NB4 (cell line): ENCODE results near the gene PIP5K1A.

Experiments
- DNase-seq: peaks from one replicate; pipeline ENCODE4 v3.0.0; 2010; ENCODE audit warnings: low read depth
- H3K4me3 ChIP-seq: one replicate; pipeline ENCODE4 v1.5.1; 2011; ENCODE audit warnings: mild to moderate bottlenecking, low read depth, low read length, moderate library complexity
- CTCF ChIP-seq: IDR thresholded peaks from one replicate; pipeline ENCODE4 v1.5.1; 2012; ENCODE audit warnings: low read depth, low read length
- MYC ChIP-seq: IDR thresholded peaks from 2 replicates; pipeline ENCODE4 v1.6.1; 2011; ENCODE audit warnings: low read depth, low read length
- POLR2A ChIP-seq: IDR thresholded peaks from 2 replicates; pipeline ENCODE4 v1.6.1; 2011; ENCODE audit warnings: mild to moderate bottlenecking; ENCODE audit not compliant: insufficient read length; ENCODE audit errors: extremely low read depth
- TF ChIP-seq, protein P1 (sequence below): IDR thresholded peaks from 2 replicates; pipeline ENCODE4 v1.6.1; 2011; ENCODE audit warnings: low read depth, low read length

The PIP5K1A gene

GRCh38 chr1:151289991-151290708 lies 91.8 kb downstream of the PIP5K1A start:
- DNase-seq, result no peak
- no peak overlapping the region for H3K4me3 ChIP-seq
- TF ChIP-seq CTCF, result no peak
- TF ChIP-seq POLR2A, result no peak

DNA sequence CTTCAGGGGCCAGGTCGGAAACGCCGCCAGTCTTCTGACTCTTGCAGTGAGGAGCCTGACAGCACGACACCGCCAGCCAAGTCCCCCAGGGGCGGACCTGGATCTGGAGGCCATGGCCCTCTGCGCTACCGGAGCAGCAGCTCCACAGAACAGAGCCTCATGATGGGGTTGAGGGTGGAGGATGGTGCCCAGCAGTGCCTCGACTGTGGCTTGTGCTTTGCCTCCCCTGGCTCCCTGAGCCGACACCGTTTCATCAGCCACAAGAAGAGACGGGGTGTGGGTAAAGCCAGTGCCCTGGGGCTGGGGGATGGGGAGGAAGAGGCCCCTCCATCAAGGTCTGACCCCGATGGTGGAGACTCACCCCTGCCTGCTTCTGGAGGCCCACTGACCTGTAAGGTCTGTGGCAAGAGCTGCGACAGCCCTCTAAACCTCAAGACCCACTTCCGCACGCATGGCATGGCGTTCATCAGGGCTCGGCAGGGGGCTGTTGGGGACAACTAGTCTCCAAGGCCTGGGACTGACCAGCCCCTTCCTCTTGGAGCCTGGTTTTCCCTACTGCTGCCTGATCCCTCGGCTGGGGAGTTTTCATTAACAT lies 92.5 kb downstream of the PIP5K1A start:
- peak; percentile 61 for DNase-seq
- H3K4me3 ChIP-seq, result no peak overlapping the region
- TF ChIP-seq CTCF (no peak), MYC (peak; percentile 83), POLR2A (no peak)
- TF ChIP-seq, protein P1, sequence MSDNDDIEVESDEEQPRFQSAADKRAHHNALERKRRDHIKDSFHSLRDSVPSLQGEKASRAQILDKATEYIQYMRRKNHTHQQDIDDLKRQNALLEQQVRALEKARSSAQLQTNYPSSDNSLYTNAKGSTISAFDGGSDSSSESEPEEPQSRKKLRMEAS, result peak; percentile 64

DNA sequence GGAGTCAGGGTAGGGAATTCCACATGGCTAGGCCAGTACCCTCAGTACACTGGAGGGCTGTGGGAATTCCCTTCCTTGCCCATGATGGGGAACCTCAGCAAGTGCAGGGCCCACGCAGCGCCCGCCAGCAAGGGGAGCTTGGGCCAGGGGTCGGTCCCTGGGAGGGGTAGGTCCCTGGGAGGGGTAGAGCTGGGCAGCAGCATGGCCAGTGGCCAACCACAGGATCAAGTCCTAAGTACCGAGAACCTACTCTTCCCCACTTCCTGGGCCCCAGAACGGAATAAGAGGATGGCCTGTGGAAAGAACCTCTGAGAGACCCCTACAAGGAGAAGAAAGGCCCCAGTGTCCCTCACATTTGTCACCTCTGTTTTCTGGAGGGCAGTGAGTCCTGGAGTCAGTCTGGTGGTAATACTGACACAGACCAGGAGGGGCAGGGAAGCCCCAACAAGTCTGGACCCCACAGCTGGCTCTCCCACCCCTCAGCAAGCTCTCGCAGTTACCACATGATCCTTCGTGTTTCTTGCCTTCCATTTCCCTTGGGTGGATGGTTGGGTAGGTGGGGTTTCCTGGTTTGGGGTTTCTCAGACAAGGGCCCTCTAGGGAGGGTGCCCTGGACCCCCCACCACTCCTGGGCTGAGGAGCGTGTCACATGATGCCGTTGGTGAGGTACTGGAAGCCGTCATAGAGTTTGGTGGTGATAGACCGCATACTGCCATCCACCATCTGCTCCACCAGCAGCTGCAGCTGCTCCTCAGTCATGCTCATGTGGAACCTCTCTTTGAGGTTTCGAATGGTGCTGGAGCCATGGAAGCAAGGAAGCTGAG lies 94.1 kb downstream of the PIP5K1A start:
- H3K4me3 ChIP-seq, result no peak overlapping the region
- no peak for DNase-seq

GRCh38 chr1:151293093-151293492 lies 94.7 kb downstream of the PIP5K1A start:
- DNase-seq, result no peak
- TF ChIP-seq MYC (no peak), CTCF (no peak), POLR2A (no peak)
- TF ChIP-seq, protein P1, result no peak

More for the DNA sequence above, 94.1 kb downstream of the PIP5K1A start:
- TF ChIP-seq MYC, result no peak
- TF ChIP-seq POLR2A, result no peak
- TF ChIP-seq, protein P1, result no peak
- no peak for TF ChIP-seq CTCF

GRCh38 chr1:151294742-151295462 lies 96.5 kb downstream of the PIP5K1A start:
- no peak overlapping the region for H3K4me3 ChIP-seq
- no peak for DNase-seq
- no peak for TF ChIP-seq CTCF
- TF ChIP-seq, protein P1, result no peak
- no peak for TF ChIP-seq MYC
- no peak for TF ChIP-seq POLR2A

More at GRCh38 chr1:151293093-151293492, 94.7 kb downstream of the PIP5K1A start:
- no peak overlapping the region for H3K4me3 ChIP-seq
